GM19099 (cell line): ENCODE results near the gene NOP56.

Experiments
- POLR2A ChIP-seq: IDR thresholded peaks from 3 replicates; pipeline ENCODE4 v1.6.1; 2011; ENCODE audit warnings: low read depth; ENCODE audit not compliant: insufficient read length; ENCODE audit errors: extremely low read depth

The NOP56 gene

DNA sequence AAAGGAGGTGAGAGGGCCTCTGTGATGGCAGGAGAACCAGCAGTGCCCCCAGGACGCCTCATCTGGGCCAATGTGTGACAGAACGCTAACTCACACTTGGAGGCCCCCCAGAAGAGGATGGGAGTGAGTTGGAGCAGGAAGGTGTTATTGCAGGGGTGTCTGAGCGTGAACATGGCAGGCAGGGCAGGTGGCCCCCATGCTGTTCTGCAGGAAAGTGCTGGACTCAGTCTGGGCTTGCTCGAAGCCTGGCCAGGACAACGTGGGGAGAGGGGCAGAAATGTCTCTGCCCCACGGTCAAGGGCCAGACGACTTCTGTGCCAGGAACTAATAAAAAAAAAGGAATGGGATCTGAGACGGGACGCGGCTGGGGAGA lies 39.2 kb downstream of the NOP56 start:
- no peak for TF ChIP-seq POLR2A

DNA sequence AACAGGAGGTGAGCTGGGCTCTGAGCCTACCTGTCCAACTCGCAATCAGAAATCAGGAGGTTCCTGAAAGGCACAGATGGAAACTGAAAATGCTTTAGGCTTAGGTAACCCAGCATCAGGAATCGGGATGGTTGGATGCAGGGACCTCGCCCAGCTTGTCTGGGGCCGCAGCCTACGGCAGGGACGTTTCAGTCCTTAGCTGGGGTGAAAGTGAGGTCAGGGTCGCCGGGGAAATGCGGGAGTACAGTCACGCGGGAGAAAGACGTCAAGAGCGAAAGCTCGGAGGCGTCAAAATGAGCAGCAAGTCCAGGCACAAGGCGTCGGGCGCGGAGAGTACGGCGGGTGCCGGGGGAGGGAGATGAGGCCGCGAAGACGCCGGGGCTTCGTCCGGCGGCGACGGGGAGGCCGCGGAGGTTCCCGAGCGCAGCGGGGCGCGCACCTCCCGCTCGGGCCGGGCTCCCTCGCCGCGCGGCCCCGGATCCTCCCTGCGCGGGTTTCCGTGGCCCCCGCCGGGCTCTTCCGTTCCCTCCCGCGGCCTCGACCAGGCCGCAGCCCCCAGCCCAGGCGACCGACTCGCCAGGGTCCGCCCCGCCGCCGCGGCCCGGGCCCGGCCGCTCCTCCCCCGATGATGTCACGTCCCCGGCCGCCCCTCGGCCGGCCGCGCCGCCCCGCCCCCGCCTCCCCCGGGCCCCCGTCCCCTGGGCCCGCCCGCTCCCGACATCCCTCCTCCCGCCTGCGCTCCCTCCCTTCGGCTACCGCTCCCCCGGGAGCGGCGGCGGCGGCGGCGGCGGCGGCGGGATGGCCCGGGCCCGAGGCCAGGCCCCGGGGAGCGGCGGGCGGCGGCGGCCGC lies 39.8 kb downstream of the NOP56 start, which contains the start of gene EBF4:
EBF4 (plus strand) TSS at position 745 of the 850 bp plus-strand sequence. CDS start 866 bp downstream, outside the sequence.
- TF ChIP-seq POLR2A: no peak

DNA sequence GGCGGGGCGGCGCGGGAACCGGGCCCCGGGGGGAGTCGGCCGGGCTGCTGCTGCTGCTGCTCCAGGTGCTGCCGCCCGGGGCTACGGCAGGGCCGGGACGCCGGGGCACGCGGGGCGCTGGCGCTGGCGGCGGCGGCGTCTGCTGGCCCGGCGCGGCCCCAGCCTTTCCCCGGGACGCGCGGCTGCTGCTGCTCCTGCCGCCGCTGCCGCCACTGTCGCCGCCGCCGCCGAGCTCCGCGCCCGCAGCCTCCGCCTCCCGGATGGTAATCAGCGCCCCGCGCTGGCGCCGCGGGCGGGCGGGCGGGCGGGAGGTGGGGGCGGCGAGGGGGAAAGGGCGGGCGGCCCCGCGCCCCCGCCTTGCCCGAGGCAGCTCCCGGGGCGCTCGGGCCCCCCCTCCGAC lies 40.5 kb downstream of the NOP56 start:
- TF ChIP-seq POLR2A: no peak

GRCh38 chr20:2693286-2694007 lies 41.0 kb downstream of the NOP56 start:
- no peak for TF ChIP-seq POLR2A

DNA sequence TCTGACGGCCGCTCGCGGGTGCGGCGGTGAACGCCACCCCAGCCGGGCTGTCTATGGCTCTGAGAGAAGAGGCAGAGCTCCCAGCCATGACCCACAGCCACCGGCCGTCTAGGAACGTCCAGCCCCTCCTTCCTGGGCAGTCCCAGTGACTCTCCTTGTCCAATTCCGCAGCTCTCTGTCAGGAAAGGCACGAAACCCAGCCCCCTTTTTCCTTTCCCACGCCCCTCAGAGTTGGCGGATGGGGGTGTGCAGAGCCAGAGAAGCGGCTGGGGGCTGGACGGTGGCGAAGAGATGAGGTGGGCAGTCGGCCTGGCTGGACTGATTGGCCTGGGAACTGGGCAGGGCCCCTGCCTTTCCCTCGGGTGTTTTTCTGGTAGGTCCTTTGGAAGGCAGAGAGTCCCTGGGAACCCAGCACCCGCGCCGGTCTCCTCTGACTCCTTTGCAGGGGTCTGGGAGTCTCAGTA lies 41.6 kb downstream of the NOP56 start:
- no peak for TF ChIP-seq POLR2A

DNA sequence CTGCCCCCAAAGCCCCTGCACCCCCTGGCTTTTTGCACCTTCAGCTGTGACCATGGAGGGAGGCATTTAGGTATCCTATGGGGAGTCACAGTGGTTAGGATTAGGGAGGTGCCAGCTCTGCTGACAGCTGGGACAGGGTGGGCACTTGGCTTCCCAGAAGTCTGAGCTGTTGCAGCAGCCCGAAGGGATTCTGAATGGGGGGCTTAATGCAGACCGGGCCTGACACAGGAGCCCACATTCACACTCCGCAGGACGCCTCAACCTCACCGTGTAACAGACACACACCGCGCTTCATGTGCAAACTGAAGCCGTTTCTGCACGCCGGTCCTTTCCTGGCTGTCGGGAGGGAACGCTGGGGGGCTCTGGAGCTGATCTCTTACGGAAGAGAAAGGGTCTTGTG lies 42.1 kb downstream of the NOP56 start:
- TF ChIP-seq POLR2A: no peak

GRCh38 chr20:2695206-2695983 lies 43.0 kb downstream of the NOP56 start:
- TF ChIP-seq POLR2A: no peak

GRCh38 chr20:2696646-2697045 lies 44.2 kb downstream of the NOP56 start:
- no peak for TF ChIP-seq POLR2A

GRCh38 chr20:2697768-2698167 lies 45.3 kb downstream of the NOP56 start:
- no peak for TF ChIP-seq POLR2A

GRCh38 chr20:2698186-2698817 lies 45.9 kb downstream of the NOP56 start:
- no peak for TF ChIP-seq POLR2A

GRCh38 chr20:2698912-2699311 lies 46.5 kb downstream of the NOP56 start:
- no peak for TF ChIP-seq POLR2A

- TF ChIP-seq POLR2A: no peak
Observed at GRCh38 chr20:2699775-2700413, 47.5 kb downstream of the NOP56 start.

DNA sequence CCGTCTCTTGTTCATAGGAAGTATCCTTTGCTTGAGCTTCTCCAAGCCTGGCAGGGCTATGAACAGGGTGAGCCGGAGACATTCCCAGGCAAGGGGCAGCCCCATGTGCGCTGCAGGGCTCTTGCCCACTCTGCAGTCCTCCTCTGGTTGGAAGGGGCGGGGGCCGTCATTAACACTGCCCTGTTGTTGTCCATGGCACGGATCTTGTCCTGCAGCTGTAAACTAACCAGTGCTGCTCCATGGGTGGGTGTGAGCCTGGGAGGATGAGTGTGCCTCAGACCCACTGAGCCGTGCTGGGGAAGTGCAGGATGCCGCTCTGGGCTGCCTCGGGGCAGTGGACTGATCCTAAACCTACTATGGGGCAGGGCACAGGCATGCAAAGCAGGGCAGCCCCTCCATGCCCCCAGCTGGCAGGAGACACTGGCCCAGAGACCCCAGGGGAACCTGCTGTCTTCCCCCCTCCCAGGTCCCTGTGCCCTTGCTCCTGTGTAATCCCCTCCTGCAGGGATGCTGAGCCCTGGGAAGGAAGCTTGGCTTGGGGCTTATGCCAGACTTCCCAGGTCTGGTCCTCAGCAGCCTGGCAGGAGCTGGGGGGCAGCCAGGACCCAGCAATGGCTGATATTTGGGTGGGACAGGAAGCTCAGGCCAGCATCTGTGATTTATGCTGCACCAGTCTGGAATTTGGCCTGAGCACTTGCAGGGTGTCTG lies 48.6 kb downstream of the NOP56 start:
- TF ChIP-seq POLR2A: no peak

DNA sequence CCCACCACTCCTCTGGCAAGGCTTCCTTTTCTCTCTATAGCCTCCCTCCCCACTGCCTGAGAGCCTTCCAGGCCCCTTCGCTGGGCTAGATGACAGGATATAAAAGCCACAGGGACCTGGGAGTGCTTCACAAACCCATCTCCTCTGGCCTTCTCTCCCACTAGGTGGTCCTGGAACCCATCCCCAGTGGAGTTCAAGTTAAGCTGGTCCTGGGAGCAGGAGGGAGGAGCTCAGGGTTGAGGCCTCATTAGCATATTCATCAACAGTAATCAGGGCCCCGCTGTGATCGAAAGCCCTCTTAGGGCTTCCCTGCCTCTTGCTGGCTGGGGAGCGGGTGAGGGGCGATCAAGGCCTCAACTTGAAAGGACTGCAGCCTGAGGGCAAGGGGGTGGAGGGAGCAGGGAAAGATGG lies 49.2 kb downstream of the NOP56 start:
- TF ChIP-seq POLR2A: no peak

GRCh38 chr20:2703716-2704475 lies 51.5 kb downstream of the NOP56 start:
- no peak for TF ChIP-seq POLR2A
